Measurements from ENCODE around the gene WWOX. TPM values are rescaled to one million over a fixed set of nuclear protein-coding genes. Genes with fewer than 3 reads are reported as not detected.

The WWOX gene
- total and polyA plus RNA-seq, 2 of the 13 experiments (the other 11 are each of a cell fraction or from before 2014, with no cell fraction given) = 9.1 to 37.4 TPM

- no peak for TF ChIP-seq BCLAF1 (IDR thresholded peaks at IDR 0.05)
- TF ChIP-seq ZNF614 (CRISPR knock-in tag; IDR thresholded peaks at IDR 0.05; ENCODE audit: borderline replicate concordance) = peak; percentile 87
- no peak for TF ChIP-seq ZNF552 (CRISPR knock-in tag; IDR thresholded peaks at IDR 0.05; ENCODE audit: borderline replicate concordance)
- TF ChIP-seq PAWR (CRISPR knock-in tag; IDR thresholded peaks at IDR 0.05; ENCODE audit: borderline replicate concordance) = no peak
- TF ChIP-seq IRF9 (CRISPR knock-in tag; IDR thresholded peaks at IDR 0.05; ENCODE audit: borderline replicate concordance) = no peak
- TF ChIP-seq BORCS8-MEF2B (CRISPR knock-in tag; IDR thresholded peaks at IDR 0.05) = no peak
- TF ChIP-seq U2AF2 (IDR thresholded peaks at IDR 0.05; ENCODE audit: low read depth, low read length) = no peak
- TF ChIP-seq FOXA3 (CRISPR knock-in tag; IDR thresholded peaks at IDR 0.05) = peak; percentile 86
- no peak for TF ChIP-seq TRAFD1 (CRISPR knock-in tag; IDR thresholded peaks at IDR 0.05; ENCODE audit: borderline replicate concordance)
- TF ChIP-seq RNF219 (CRISPR knock-in tag; IDR thresholded peaks at IDR 0.05) = 0 out of 2 replicates have a peak, but pooled peaks have one; percentile 17
- TF ChIP-seq CBX5 (CRISPR knock-in tag; IDR thresholded peaks at IDR 0.05; ENCODE audit: borderline replicate concordance) = no peak
- peak; percentile 62; the same call in 1 of the 2 replicates for TF ChIP-seq IRF2 (CRISPR knock-in tag; IDR thresholded peaks at IDR 0.05)
- no peak; the same call in 1 of the 2 replicates for TF ChIP-seq ZBTB33 (CRISPR knock-in tag; IDR thresholded peaks at IDR 0.05)
- no peak for TF ChIP-seq ZNF296 (CRISPR knock-in tag; conservative IDR thresholded peaks at IDR 0.05)
- peak; percentile 46; the same call in 1 of the 2 replicates for TF ChIP-seq ETV5 (CRISPR knock-in tag; IDR thresholded peaks at IDR 0.05; ENCODE audit: borderline replicate concordance)
- no peak for TF ChIP-seq ZNF850 (CRISPR knock-in tag; conservative IDR thresholded peaks at IDR 0.05)
Measured at GRCh38 chr16:78483124-78483992, 383.9 kb downstream of the WWOX start (continued).
